Bronchial epithelial cell (primary cell): ENCODE data around the gene C16orf46. TPM values are rescaled to one million over a fixed set of nuclear protein-coding genes. Genes with fewer than 3 reads are reported as not detected.
A peak's percentile ranks its signal among the peaks of the same experiment; 100 is the strongest.

Experiments used
- DNase-seq: peaks from one replicate; pipeline ENCODE4 v3.0.0-alpha.2; 2010; ENCODE audit warnings: low read depth
- FAIRE-seq: peaks from 2 replicates; lab custom pipeline; 2011; peaks lifted over from hg19 to GRCh38; lab: Jason Lieb, UNC
- H3K27me3 ChIP-seq: 2 replicates; pipeline ENCODE4 v1.5.1; 2011; ENCODE audit warnings: low read length; ENCODE audit not compliant: control insufficient read depth, insufficient read depth
- H3K36me3 ChIP-seq: 2 replicates; pipeline ENCODE4 v1.5.1; 2011; ENCODE audit warnings: low read length; ENCODE audit not compliant: control insufficient read depth, insufficient read depth
- H3K4me3 ChIP-seq: 2 replicates; pipeline ENCODE4 v1.5.1; 2011; ENCODE audit warnings: mild to moderate bottlenecking, low read depth, low read length, control low read depth
- total RNA-seq: library from RNA; depleted of rRNA; stranded (reverse); fragments of >200 nt; gene quantifications from 2 replicates; pipeline ENCODE4 v1.2.1, GENCODE V29; 2014
- TF ChIP-seq, protein P1 (sequence below): IDR thresholded peaks from 2 replicates; pipeline ENCODE4 v1.5.1; 2011; ENCODE audit warnings: mild to moderate bottlenecking, moderate library complexity, low read length, control low read depth, inconsistent platforms; ENCODE audit not compliant: insufficient read depth, severe bottlenecking

C16orf46 gene
- total RNA-seq, 1 donor from 2014 or later, result 0.53 TPM

DNA sequence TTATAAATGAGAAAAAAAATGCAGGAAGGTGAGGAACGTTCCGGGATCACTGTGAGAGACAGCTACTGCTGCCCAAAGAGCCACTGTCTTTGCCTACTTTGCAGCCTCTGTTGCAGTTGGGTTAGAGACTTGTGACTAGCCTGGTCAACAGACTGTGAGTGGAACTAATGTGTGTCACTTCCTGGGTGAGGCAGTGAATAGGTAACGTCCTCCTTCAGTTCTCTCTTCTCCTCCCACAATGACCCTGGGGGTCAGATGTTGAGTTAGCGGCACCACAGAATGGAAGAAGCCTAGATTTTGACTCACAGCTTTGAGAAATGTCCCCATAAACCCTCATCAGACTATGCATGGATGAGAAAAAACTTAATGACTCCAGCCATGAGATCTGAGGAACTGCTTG is 5.2 kb downstream of the C16orf46 start:
- H3K27me3 ChIP-seq, result no peaks in the 10 kb centered on the region
- peak; percentile 90 for DNase-seq
- no peak for FAIRE-seq
- no peaks in the 10 kb centered on the region for H3K36me3 ChIP-seq
- TF ChIP-seq, protein P1, sequence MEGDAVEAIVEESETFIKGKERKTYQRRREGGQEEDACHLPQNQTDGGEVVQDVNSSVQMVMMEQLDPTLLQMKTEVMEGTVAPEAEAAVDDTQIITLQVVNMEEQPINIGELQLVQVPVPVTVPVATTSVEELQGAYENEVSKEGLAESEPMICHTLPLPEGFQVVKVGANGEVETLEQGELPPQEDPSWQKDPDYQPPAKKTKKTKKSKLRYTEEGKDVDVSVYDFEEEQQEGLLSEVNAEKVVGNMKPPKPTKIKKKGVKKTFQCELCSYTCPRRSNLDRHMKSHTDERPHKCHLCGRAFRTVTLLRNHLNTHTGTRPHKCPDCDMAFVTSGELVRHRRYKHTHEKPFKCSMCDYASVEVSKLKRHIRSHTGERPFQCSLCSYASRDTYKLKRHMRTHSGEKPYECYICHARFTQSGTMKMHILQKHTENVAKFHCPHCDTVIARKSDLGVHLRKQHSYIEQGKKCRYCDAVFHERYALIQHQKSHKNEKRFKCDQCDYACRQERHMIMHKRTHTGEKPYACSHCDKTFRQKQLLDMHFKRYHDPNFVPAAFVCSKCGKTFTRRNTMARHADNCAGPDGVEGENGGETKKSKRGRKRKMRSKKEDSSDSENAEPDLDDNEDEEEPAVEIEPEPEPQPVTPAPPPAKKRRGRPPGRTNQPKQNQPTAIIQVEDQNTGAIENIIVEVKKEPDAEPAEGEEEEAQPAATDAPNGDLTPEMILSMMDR, result no peak
- H3K4me3 ChIP-seq, result no peak overlapping the region

DNA sequence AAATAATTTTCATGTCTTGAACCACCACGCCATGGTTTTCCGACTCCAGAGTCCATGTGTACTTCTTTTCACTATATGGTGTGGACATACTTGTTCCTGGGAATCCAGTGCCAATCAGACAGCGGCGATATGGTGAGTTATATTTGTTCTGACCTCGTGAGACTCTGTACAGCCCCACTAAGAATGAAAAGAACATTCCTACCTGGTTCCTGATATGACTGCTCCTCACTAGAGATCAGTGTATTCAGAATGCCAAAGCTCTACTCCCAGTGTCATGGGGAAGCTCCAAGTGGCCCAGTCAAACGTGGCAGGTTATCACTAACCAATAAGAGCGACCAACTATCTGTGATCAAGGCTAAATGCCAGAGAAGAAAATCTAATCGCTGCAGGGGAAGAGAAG is 6.1 kb downstream of the C16orf46 start:
- Histone ChIP-seq H3K4me3 (no peak overlapping the region), H3K36me3 (no peaks in the 10 kb centered on the region), H3K27me3 (no peaks in the 10 kb centered on the region)
- TF ChIP-seq, protein P1, result no peak
- FAIRE-seq (no peak), DNase-seq (no peak)

DNA sequence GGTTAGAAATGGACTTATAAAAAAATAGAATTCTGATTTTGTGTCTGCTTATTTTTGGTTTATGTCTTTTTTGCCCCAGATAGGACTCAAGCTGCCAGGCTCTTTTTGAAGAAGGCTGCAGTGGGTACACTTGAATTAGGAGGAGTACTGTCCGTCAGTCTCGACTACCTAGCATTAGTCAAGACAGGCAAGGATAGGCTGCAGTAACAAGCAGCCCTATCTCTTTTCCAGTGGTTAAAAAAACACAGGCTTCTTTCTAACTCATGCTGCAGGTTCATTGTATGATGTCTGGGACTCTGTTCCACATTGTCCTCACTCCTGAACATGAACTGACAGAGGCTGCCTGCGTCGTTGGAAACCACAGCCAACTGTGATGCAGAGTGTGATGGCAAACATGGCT is 8.0 kb downstream of the C16orf46 start:
- TF ChIP-seq, protein P1, result no peak
- H3K27me3 ChIP-seq, result no peaks in the 10 kb centered on the region
- H3K36me3 ChIP-seq, result no peaks in the 10 kb centered on the region
- FAIRE-seq, result no peak
- no peak overlapping the region for H3K4me3 ChIP-seq
- DNase-seq, result no peak

DNA sequence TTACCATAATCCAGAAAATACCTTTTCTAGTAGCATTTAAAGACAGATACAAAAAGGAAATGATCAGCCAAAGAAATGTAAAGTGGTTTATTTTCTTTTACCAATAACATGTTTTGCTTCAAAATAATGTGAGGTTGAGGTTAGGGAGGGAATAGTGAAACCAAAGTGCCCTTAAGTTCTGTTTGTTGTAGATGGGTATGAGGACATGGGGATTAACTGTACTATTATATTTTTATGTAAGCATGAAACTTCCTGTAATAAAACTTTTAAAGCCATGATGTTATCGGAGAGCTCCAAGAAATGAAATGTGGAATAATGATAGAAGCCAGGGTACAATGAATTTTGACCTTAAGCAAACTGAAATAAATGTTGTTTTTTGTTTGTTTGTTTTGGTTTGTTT is 9.9 kb downstream of the C16orf46 start:
- TF ChIP-seq, protein P1, result no peak
- FAIRE-seq (no peak), DNase-seq (no peak)
- Histone ChIP-seq H3K27me3 (no peaks in the 10 kb centered on the region), H3K36me3 (no peaks in the 10 kb centered on the region), H3K4me3 (no peak overlapping the region)

DNA sequence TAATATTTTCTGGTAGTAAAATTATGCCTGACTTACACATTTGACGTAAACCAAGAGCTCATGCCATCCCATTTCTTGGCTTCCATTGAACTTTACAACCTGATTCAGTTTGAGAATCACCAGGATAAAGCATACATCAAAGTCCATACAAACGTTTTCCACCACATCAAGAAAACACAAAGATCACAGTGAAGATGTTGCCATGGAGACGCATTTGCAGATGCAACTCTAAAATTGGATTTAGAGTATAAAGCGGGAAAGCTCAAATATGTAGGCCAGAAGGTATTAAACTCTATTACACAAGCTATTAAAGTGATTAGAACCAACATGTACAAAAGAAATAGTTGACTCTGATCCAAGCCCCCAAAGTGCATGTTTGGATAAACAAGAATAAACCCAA is 10.4 kb downstream of the C16orf46 start:
- DNase-seq, result no peak
- Histone ChIP-seq H3K36me3 (no peaks in the 10 kb centered on the region), H3K27me3 (no peaks in the 10 kb centered on the region), H3K4me3 (no peak overlapping the region)
- TF ChIP-seq, protein P1, result no peak
- no peak for FAIRE-seq

DNA sequence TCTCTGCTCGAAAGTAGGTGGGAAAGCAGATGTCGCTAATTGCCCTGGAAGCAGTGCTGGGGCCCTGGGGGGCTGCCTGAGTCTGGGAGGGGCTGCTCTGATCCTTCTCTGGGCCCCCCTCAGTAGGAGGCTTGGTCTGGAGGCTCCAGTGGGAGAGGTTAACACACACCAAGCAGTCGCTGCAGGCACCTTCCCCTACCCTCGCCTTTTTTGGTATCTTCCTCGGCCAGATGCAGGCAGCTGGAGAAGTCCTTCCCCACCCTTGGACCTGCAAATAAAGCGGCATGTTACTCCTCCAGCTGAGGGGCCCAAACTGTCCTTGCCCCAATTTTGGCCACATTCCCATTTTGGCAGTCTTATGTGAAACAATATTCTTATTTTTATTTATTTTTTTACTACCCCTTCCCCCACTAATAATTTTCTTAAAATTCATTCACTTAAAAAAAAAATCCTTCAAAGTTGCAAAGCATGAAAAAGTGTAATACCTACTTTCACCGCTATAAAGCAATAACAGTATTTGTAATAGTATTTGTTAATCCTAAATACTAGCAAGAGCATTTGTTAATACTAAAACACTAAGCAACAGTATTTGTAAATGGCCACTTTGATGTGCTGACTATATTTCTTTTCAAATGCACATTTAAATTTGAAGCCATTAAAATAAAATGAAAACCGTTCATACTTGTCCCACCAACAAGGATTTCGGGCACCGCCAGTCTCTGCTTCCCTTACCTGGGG is 15.0 kb downstream of the C16orf46 start:
- H3K4me3 ChIP-seq, result no peak overlapping the region
- TF ChIP-seq, protein P1, result no peak
- no peaks in the 10 kb centered on the region for H3K27me3 ChIP-seq
- no peaks in the 10 kb centered on the region for H3K36me3 ChIP-seq
- no peak for FAIRE-seq
- no peak for DNase-seq
